ENCODE results near the gene ALDH8A1. TPM values are rescaled to one million over a fixed set of nuclear protein-coding genes. Genes with fewer than 3 reads are reported as not detected.

Gene ALDH8A1
- total RNA-seq (2021; ENCODE audit: unreplicated experiment) (not detected), Bru-seq, nascent RNA (percentile 28 among the genes with signal in this experiment), BruChase-seq, experiment 1, labeled RNA remaining after a 2-hour chase (percentile 33 among the genes with signal in this experiment), BruChase-seq, experiment 2, labeled RNA remaining after a 6-hour chase (percentile 28 among the genes with signal in this experiment)
- not detected for polyA plus RNA-seq (2012; ENCODE audit: insufficient read length)
- long read RNA-seq, result 0 reads

- in situ Hi-C loops (cut with HindIII; ENCODE audit: low pct_unique_long_range_greater_than_20kb, low sequenced_read_pairs), result no loop called here
- ATAC-seq (no peak), DNase-seq (ENCODE audit: low read depth, low spot score) (no peak)
- POLR2A ChIA-PET, result no interaction called here
- Histone ChIP-seq H3K4me1 (ENCODE audit: control insufficient read depth, insufficient read depth, low read length) (no peaks in the 10 kb centered on the region), H3K9me3 (ENCODE audit: control insufficient read depth, insufficient read depth, low read depth, low read length) (no peaks in the 10 kb centered on the region), H3K36me3 (ENCODE audit: control insufficient read depth, insufficient read depth, low read length) (no peaks in the 10 kb centered on the region), H3K4me3 (ENCODE audit: low read depth in 2 of 2, low read length in 2 of 2) (no peak within 1 kb of the TSS), H3K27ac (ENCODE audit: low read length) (no peak within 1 kb of the TSS), H3K27me3 (ENCODE audit: control insufficient read depth, insufficient read depth, low read length) (no peaks in the 10 kb centered on the region)
- CTCF ChIA-PET, result interaction anchor here (0.6 kb wide), 1 partner anchor 11 kb away, joined by 10 read pairs; no protein-coding TSS in a partner anchor
- no TSS peak for BruUV-seq (replicated peaks)
- TF ChIP-seq SIN3A (IDR thresholded peaks at IDR 0.05; ENCODE audit: borderline replicate concordance, insufficient read depth, low read depth, low read length) (no peak), TCF7L2 (IDR thresholded peaks at IDR 0.05; ENCODE audit: low read depth, low read length) (no peak), CTCF (IDR thresholded peaks at IDR 0.05) (no peak), POLR2AphosphoS5 (IDR thresholded peaks at IDR 0.05; ENCODE audit: low read depth, low read length) (no peak), REST (IDR thresholded peaks at IDR 0.05; ENCODE audit: insufficient read depth in 1 of 2, low read depth in 2 of 2, low read length in 1 of 2) (no peak)
- intact Hi-C loops (cut with micrococcal nuclease; ENCODE audit: unreplicated experiment), result no loop called here
Observed at GRCh38 chr6:134949927-134950326, at the start of gene ALDH8A1. TSS of gene ALDH8A1 (minus strand) at chr6:134950101. CDS start at chr6:134950053, 48 bp downstream.

- ATAC-seq (no peak), DNase-seq (ENCODE audit: low read depth, low spot score) (no peak)
- Histone ChIP-seq H3K9me3 (ENCODE audit: control insufficient read depth, insufficient read depth, low read depth, low read length) (no peaks in the 10 kb centered on the region), H3K4me1 (ENCODE audit: control insufficient read depth, insufficient read depth, low read length) (no peaks in the 10 kb centered on the region), H3K27ac (ENCODE audit: low read length) (no peak overlapping the region), H3K4me3 (ENCODE audit: low read depth in 2 of 2, low read length in 2 of 2) (no peak overlapping the region), H3K36me3 (ENCODE audit: control insufficient read depth, insufficient read depth, low read length) (peaks cover 26% of the 10 kb centered on the region), H3K27me3 (ENCODE audit: control insufficient read depth, insufficient read depth, low read length) (no peaks in the 10 kb centered on the region)
- intact Hi-C loops (cut with micrococcal nuclease; ENCODE audit: unreplicated experiment), result no loop called here
- CTCF ChIA-PET, result no interaction called here
- TF ChIP-seq REST (IDR thresholded peaks at IDR 0.05; ENCODE audit: insufficient read depth in 1 of 2, low read depth in 2 of 2, low read length in 1 of 2) (no peak), CTCF (IDR thresholded peaks at IDR 0.05) (no peak), SIN3A (IDR thresholded peaks at IDR 0.05; ENCODE audit: borderline replicate concordance, insufficient read depth, low read depth, low read length) (no peak), POLR2AphosphoS5 (IDR thresholded peaks at IDR 0.05; ENCODE audit: low read depth, low read length) (no peak), TCF7L2 (IDR thresholded peaks at IDR 0.05; ENCODE audit: low read depth, low read length) (no peak)
- BruUV-seq (replicated peaks), result no TSS peak
- POLR2A ChIA-PET, result no interaction called here
- in situ Hi-C loops (cut with HindIII; ENCODE audit: low pct_unique_long_range_greater_than_20kb, low sequenced_read_pairs), result no loop called here
Observed at GRCh38 chr6:134999107-134999506, 49.2 kb upstream of the ALDH8A1 start.
